HG03575 (cell line): ENCODE measurements around the gene MMP17.
"Not testable (repeated sequence)": the region's sequence is repeated elsewhere in the genome, so short reads cannot be mapped to it uniquely, and the experiment has no call there.

ENCODE experiments used
- ATAC-seq: cut with Tn5 transposase; IDR thresholded peaks from one replicate; pipeline ENCODE4 v1.9.1; 2021; ENCODE audit not compliant: unreplicated experiment, insufficient number of reproducible peaks, low FRiP score; ENCODE audit errors: extremely low read depth

Gene MMP17

GRCh38 chr12:131860472-131861260 is 32.5 kb downstream of the MMP17 start:
- ATAC-seq = no peak

GRCh38 chr12:131861261-131862083 is 33.3 kb downstream of the MMP17 start:
- ATAC-seq = no peak

- ATAC-seq = no peak
Observed at GRCh38 chr12:131862084-131862441, 33.9 kb downstream of the MMP17 start.

- no peak for ATAC-seq
Observed at GRCh38 chr12:131862600-131862993, 34.4 kb downstream of the MMP17 start.

- ATAC-seq = no peak
Observed at GRCh38 chr12:131862994-131863710, 35.0 kb downstream of the MMP17 start.

GRCh38 chr12:131863711-131864396 is 35.7 kb downstream of the MMP17 start:
- ATAC-seq = no peak

- no peak for ATAC-seq
Observed at GRCh38 chr12:131864469-131864868, 36.3 kb downstream of the MMP17 start.

GRCh38 chr12:131865180-131865875 is 37.1 kb downstream of the MMP17 start:
- ATAC-seq = no peak

GRCh38 chr12:131867471-131867870 is 39.3 kb downstream of the MMP17 start:
- ATAC-seq = no peak

GRCh38 chr12:131867891-131868675 is 39.9 kb downstream of the MMP17 start:
- no peak for ATAC-seq

- no peak for ATAC-seq
Observed at GRCh38 chr12:131869871-131870418, 41.8 kb downstream of the MMP17 start.

- no peak for ATAC-seq
Observed at GRCh38 chr12:131871677-131872076, 43.5 kb downstream of the MMP17 start.

- ATAC-seq = no peak
Observed at GRCh38 chr12:131872154-131873051, 44.2 kb downstream of the MMP17 start.

- no peak for ATAC-seq
Observed at GRCh38 chr12:131873293-131873692, 45.1 kb downstream of the MMP17 start.

GRCh38 chr12:131874972-131875371 is 46.8 kb downstream of the MMP17 start:
- ATAC-seq = not testable (repeated sequence)

GRCh38 chr12:131877216-131877615 is 49.0 kb downstream of the MMP17 start:
- not testable (repeated sequence) for ATAC-seq

- ATAC-seq = not testable (repeated sequence)
Observed at GRCh38 chr12:131878436-131878835, 50.2 kb downstream of the MMP17 start.
